Retinal pigment epithelial cell (primary cell): ENCODE results near the gene XPO4.
"Not testable (repeated sequence)": the region's sequence is repeated elsewhere in the genome, so short reads cannot be mapped to it uniquely, and the experiment has no call there.

Experiments
- DNase-seq: peaks from one replicate; pipeline ENCODE4 v3.0.0-alpha.2; 2010; ENCODE audit warnings: low read depth
- H3K4me3 ChIP-seq: 2 replicates; pipeline ENCODE4 v1.5.1; 2011; ENCODE audit warnings: mild to moderate bottlenecking, low read length, control low read depth, moderate library complexity
- CTCF ChIP-seq: conservative IDR thresholded peaks from 2 replicates; pipeline ENCODE4 v1.5.1; 2011; ENCODE audit warnings: low read depth, low read length, control low read depth, inconsistent platforms

The XPO4 gene

DNA sequence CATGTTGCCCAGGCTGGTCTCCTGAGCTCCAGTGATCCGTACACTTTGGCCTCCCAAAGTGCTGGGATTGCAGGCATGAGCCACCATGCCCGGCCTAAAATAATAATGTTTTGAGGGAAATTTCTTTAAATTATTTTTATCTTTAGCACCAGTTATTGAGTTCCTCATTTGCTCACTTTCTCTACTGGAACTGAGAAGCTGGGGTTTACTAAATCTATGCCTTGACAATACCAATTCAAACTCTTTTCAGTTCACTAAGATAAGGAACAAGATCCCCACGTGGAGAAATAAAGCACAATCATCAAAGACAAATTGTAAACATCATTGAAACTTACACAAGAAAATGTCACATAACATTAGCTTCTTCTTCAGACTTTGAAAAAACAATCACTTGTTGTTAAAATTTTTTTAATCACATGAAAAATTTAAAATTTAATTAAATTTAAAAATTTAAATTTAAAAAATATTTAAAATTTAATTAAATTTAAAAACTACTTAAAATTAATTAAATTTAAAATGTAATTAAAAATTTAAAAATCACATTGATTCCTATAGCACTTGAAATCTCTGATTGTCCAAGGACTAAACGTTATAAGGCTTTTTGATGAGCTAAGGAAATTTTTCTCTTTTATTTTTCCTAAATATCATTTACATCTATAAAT, 25.2 kb upstream of the XPO4 start:
- no peak for DNase-seq
- no peak for TF ChIP-seq CTCF
- H3K4me3 ChIP-seq: no peak overlapping the region

GRCh38 chr13:20925395-20925790, 22.8 kb upstream of the XPO4 start:
- DNase-seq: not testable (repeated sequence)

DNA sequence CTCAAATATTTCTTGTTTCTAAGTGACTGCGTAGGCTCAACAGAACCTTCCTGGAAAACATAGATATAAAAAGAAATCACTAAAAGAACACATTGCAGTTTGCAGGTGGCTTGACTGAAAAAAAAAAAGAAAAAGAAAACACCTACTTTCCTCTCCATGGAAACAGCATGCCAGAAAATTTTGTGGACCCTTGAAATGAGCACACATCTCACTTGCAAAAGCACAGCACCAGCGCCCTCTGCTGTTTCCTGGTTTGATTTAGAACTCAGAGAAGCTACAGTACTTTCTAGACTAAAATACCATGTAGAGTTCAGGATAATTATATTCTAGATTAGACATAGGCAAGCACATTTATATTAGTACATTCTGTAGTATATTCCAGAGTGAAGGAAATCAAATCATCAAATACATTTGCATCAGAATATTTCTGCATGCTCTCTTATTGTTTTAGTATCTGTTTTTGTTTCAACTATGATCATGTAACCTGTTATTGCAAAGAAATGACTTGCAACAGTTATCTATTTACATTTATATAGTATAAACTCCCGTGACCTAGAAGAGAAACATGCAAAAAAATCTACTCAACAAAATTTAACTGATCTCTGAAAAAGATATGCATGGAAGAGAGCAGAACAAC, 22.3 kb upstream of the XPO4 start:
- H3K4me3 ChIP-seq: no peak overlapping the region
- peak; percentile 87 for TF ChIP-seq CTCF

More at GRCh38 chr13:20925395-20925790, 22.8 kb upstream of the XPO4 start:
- not testable (repeated sequence) for H3K4me3 ChIP-seq

GRCh38 chr13:20923272-20923671, 20.7 kb upstream of the XPO4 start:
- DNase-seq: no peak
- TF ChIP-seq CTCF: no peak
- H3K4me3 ChIP-seq: no peak overlapping the region

More for the DNA sequence above, 22.3 kb upstream of the XPO4 start:
- no peak for DNase-seq

- DNase-seq: no peak
- no peak overlapping the region for H3K4me3 ChIP-seq
- no peak for TF ChIP-seq CTCF
Observed at GRCh38 chr13:20921572-20921971, 19.0 kb upstream of the XPO4 start.

GRCh38 chr13:20915676-20916075, 13.1 kb upstream of the XPO4 start:
- H3K4me3 ChIP-seq, DNase-seq: not testable (repeated sequence)

- DNase-seq: no peak
- no peak overlapping the region for H3K4me3 ChIP-seq
- no peak for TF ChIP-seq CTCF
Observed at GRCh38 chr13:20911037-20911436, 8.5 kb upstream of the XPO4 start.

GRCh38 chr13:20908714-20909497, 6.4 kb upstream of the XPO4 start:
- TF ChIP-seq CTCF: no peak
- no peak for DNase-seq
- no peak overlapping the region for H3K4me3 ChIP-seq
